Right lobe of liver (tissue), 4 donors: ENCODE data around the gene S100A9.

ENCODE experiments used
- CTCF ChIP-seq, 4 donors: fragments of 200-600 bp in 3 of 4; fragments of 450-650 bp in 1 of 4; IDR thresholded peaks; one replicate each; pipeline versions ENCODE4 v1.5.1 to v1.8.0; 2016 to 2022; ENCODE audit warnings: antibody characterized with exemption in 4 of 4, mild to moderate bottlenecking in 2 of 4
- POLR2A ChIP-seq: fragments of 450-650 bp; IDR thresholded peaks from one replicate; pipeline ENCODE4 v1.6.1; 2017; ENCODE audit warnings: antibody characterized with exemption, mild to moderate bottlenecking
- donor health status: DM: no; HTN: no; CAD: no.
- donor health status: DM: no; HTN: no; CAD: no.
- donor health status: DM: no; HTN: yes; CAD: no.

GRCh38 chr1:153345187-153346076, 12.2 kb upstream of the S100A9 start:
- TF ChIP-seq POLR2A: no peak
- no peak for TF ChIP-seq CTCF (IDR thresholded peaks at IDR 0.05)
